GM12878 (cell line): ENCODE results near the gene ZNF22.
A peak's percentile ranks its signal among the peaks of the same experiment; 100 is the strongest.

ENCODE experiments used
- ATF7 ChIP-seq: fragments of 450-650 bp; IDR thresholded peaks from 2 replicates; pipeline ENCODE4 v1.6.1; 2016; ENCODE audit warnings: low read depth, mild to moderate bottlenecking
- CHD1 ChIP-seq: IDR thresholded peaks from 2 replicates; pipeline ENCODE4 v1.6.1; 2012; ENCODE audit warnings: low read depth, low read length, improper control_type of control experiment
- EZH2 ChIP-seq: IDR thresholded peaks from 2 replicates; pipeline ENCODE4 v1.6.1; 2012; ENCODE audit warnings: low read depth, mild to moderate bottlenecking, control low read depth, inconsistent platforms, low read length, borderline replicate concordance; ENCODE audit not compliant: control insufficient read depth
- HDAC2 ChIP-seq: fragments of 200-600 bp; sonication (generic); IDR thresholded peaks from 2 replicates; pipeline ENCODE4 v1.6.1; 2017
- TF ChIP-seq, protein P1 (sequence below), 3 experiments: IDR thresholded peaks in 2 of 3; conservative IDR thresholded peaks in 1 of 3; 2 replicates each; pipeline ENCODE4 v1.5.1; 2011; ENCODE audit warnings: low read depth in 3 of 3, low read length in 3 of 3, mild to moderate bottlenecking in 3 of 3, control low read depth in 2 of 3, moderate library complexity in 2 of 3, inconsistent platforms in 1 of 3, mixed read lengths in 1 of 3; ENCODE audit not compliant: control insufficient read depth in 2 of 3, insufficient read depth in 1 of 3; ENCODE audit errors: extremely low read depth in 1 of 3
- TF ChIP-seq, protein P2 (sequence below): fragments of 450-650 bp; IDR thresholded peaks from 2 replicates; pipeline ENCODE4 v1.6.1; 2017; ENCODE audit warnings: mild to moderate bottlenecking, moderate library complexity
- TF ChIP-seq, protein P3 (sequence below): IDR thresholded peaks from 2 replicates; pipeline ENCODE4 v1.6.1; 2012; ENCODE audit warnings: mild to moderate bottlenecking, low read depth, low read length
- TF ChIP-seq, protein P4 (sequence below): IDR thresholded peaks from 2 replicates; pipeline ENCODE4 v1.6.1; 2012; ENCODE audit warnings: low read depth, low read length, improper control_type of control experiment

DNA sequence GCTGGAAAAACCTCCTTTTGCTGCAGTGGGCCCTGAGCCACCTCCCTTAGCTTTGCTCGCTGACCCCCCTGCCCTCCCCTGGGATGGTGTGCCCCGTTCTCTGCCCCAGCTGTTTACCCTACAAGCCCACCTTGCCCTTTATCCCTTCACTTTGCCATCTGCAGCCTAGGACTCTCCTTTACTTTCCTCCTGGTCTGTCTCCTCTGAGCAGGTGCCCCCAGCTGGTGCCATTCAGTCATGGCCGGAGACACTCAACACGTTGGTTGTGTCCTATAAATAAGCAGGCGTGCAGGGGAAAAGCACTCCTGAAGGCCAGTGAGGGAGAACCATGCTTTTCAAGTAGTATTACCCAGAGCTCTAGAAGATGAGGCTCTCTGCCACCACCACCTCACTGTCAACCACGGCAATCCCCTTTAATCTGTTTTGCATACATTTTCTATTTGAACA, 35.0 kb upstream of the ZNF22 start:
- TF ChIP-seq, protein P1, sequence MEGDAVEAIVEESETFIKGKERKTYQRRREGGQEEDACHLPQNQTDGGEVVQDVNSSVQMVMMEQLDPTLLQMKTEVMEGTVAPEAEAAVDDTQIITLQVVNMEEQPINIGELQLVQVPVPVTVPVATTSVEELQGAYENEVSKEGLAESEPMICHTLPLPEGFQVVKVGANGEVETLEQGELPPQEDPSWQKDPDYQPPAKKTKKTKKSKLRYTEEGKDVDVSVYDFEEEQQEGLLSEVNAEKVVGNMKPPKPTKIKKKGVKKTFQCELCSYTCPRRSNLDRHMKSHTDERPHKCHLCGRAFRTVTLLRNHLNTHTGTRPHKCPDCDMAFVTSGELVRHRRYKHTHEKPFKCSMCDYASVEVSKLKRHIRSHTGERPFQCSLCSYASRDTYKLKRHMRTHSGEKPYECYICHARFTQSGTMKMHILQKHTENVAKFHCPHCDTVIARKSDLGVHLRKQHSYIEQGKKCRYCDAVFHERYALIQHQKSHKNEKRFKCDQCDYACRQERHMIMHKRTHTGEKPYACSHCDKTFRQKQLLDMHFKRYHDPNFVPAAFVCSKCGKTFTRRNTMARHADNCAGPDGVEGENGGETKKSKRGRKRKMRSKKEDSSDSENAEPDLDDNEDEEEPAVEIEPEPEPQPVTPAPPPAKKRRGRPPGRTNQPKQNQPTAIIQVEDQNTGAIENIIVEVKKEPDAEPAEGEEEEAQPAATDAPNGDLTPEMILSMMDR (IDR thresholded peaks at IDR 0.05 in 2 of 3, conservative IDR thresholded peaks at IDR 0.05 in 1 of 3; ENCODE audit: control insufficient read depth in 2 of 3, extremely low read depth in 1 of 3, insufficient read depth in 1 of 3, low read depth in 3 of 3, low read length in 3 of 3), result 0 out of 6 replicates have a peak, but pooled peaks of 2 of the 3 experiments have one; percentile 7 to 8
- TF ChIP-seq, protein P2, sequence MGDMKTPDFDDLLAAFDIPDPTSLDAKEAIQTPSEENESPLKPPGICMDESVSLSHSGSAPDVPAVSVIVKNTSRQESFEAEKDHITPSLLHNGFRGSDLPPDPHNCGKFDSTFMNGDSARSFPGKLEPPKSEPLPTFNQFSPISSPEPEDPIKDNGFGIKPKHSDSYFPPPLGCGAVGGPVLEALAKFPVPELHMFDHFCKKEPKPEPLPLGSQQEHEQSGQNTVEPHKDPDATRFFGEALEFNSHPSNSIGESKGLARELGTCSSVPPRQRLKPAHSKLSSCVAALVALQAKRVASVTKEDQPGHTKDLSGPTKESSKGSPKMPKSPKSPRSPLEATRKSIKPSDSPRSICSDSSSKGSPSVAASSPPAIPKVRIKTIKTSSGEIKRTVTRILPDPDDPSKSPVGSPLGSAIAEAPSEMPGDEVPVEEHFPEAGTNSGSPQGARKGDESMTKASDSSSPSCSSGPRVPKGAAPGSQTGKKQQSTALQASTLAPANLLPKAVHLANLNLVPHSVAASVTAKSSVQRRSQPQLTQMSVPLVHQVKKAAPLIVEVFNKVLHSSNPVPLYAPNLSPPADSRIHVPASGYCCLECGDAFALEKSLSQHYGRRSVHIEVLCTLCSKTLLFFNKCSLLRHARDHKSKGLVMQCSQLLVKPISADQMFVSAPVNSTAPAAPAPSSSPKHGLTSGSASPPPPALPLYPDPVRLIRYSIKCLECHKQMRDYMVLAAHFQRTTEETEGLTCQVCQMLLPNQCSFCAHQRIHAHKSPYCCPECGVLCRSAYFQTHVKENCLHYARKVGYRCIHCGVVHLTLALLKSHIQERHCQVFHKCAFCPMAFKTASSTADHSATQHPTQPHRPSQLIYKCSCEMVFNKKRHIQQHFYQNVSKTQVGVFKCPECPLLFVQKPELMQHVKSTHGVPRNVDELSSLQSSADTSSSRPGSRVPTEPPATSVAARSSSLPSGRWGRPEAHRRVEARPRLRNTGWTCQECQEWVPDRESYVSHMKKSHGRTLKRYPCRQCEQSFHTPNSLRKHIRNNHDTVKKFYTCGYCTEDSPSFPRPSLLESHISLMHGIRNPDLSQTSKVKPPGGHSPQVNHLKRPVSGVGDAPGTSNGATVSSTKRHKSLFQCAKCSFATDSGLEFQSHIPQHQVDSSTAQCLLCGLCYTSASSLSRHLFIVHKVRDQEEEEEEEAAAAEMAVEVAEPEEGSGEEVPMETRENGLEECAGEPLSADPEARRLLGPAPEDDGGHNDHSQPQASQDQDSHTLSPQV, result no peak
- TF ChIP-seq, protein P3, sequence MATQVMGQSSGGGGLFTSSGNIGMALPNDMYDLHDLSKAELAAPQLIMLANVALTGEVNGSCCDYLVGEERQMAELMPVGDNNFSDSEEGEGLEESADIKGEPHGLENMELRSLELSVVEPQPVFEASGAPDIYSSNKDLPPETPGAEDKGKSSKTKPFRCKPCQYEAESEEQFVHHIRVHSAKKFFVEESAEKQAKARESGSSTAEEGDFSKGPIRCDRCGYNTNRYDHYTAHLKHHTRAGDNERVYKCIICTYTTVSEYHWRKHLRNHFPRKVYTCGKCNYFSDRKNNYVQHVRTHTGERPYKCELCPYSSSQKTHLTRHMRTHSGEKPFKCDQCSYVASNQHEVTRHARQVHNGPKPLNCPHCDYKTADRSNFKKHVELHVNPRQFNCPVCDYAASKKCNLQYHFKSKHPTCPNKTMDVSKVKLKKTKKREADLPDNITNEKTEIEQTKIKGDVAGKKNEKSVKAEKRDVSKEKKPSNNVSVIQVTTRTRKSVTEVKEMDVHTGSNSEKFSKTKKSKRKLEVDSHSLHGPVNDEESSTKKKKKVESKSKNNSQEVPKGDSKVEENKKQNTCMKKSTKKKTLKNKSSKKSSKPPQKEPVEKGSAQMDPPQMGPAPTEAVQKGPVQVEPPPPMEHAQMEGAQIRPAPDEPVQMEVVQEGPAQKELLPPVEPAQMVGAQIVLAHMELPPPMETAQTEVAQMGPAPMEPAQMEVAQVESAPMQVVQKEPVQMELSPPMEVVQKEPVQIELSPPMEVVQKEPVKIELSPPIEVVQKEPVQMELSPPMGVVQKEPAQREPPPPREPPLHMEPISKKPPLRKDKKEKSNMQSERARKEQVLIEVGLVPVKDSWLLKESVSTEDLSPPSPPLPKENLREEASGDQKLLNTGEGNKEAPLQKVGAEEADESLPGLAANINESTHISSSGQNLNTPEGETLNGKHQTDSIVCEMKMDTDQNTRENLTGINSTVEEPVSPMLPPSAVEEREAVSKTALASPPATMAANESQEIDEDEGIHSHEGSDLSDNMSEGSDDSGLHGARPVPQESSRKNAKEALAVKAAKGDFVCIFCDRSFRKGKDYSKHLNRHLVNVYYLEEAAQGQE, result no peak
- TF ChIP-seq CHD1 (no peak), ATF7 (no peak), HDAC2 (no peak), EZH2 (no peak)
- TF ChIP-seq, protein P4, sequence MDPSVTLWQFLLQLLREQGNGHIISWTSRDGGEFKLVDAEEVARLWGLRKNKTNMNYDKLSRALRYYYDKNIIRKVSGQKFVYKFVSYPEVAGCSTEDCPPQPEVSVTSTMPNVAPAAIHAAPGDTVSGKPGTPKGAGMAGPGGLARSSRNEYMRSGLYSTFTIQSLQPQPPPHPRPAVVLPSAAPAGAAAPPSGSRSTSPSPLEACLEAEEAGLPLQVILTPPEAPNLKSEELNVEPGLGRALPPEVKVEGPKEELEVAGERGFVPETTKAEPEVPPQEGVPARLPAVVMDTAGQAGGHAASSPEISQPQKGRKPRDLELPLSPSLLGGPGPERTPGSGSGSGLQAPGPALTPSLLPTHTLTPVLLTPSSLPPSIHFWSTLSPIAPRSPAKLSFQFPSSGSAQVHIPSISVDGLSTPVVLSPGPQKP, result no peak
